Hematopoietic multipotent progenitor cell treated with erythropoietin and hydrocortisone succinate and interleukin-3 and kit ligand, for 4 days (in vitro differentiated cells): ENCODE results near the gene CDC42EP5.
A peak's percentile ranks its signal among the peaks of the same experiment; 100 is the strongest.
"Not testable (repeated sequence)": the region's sequence is repeated elsewhere in the genome, so short reads cannot be mapped to it uniquely, and the experiment has no call there.

Source experiments
- DNase-seq: peaks from one replicate; pipeline ENCODE4 v3.0.0-alpha.2; 2015

CDC42EP5 gene

GRCh38 chr19:54446349-54446748 is 26.7 kb downstream of the CDC42EP5 start:
- not testable (repeated sequence) for DNase-seq

- DNase-seq: no peak
Observed at GRCh38 chr19:54444737-54445136, 28.4 kb downstream of the CDC42EP5 start.

- no peak for DNase-seq
Observed at GRCh38 chr19:54440641-54441040, 32.5 kb downstream of the CDC42EP5 start.

GRCh38 chr19:54439174-54439851 is 33.8 kb downstream of the CDC42EP5 start:
- DNase-seq: peak; percentile 80

- no peak for DNase-seq
Observed at GRCh38 chr19:54436628-54437252, 36.4 kb downstream of the CDC42EP5 start.

GRCh38 chr19:54436031-54436523 is 37.0 kb downstream of the CDC42EP5 start:
- DNase-seq: no peak

- DNase-seq: no peak
Observed at GRCh38 chr19:54435551-54436016, 37.5 kb downstream of the CDC42EP5 start.

- DNase-seq: no peak
Observed at GRCh38 chr19:54434873-54435214, 38.3 kb downstream of the CDC42EP5 start.

GRCh38 chr19:54434112-54434872 is 38.8 kb downstream of the CDC42EP5 start:
- DNase-seq: no peak

- DNase-seq: no peak
Observed at GRCh38 chr19:54433697-54434096, 39.4 kb downstream of the CDC42EP5 start.

GRCh38 chr19:54432144-54432738 is 40.9 kb downstream of the CDC42EP5 start:
- no peak for DNase-seq

GRCh38 chr19:54431255-54431838 is 41.7 kb downstream of the CDC42EP5 start:
- DNase-seq: no peak

GRCh38 chr19:54430306-54431254 is 42.5 kb downstream of the CDC42EP5 start:
- peak; percentile 57 for DNase-seq

- no peak for DNase-seq
Observed at GRCh38 chr19:54429545-54430227, 43.4 kb downstream of the CDC42EP5 start.

GRCh38 chr19:54429176-54429495 is 44.0 kb downstream of the CDC42EP5 start:
- no peak for DNase-seq

- DNase-seq: no peak
Observed at GRCh38 chr19:54428323-54429175, 44.5 kb downstream of the CDC42EP5 start.

GRCh38 chr19:54427586-54427985 is 45.5 kb downstream of the CDC42EP5 start:
- DNase-seq: no peak

GRCh38 chr19:54426291-54426931 is 46.7 kb downstream of the CDC42EP5 start:
- no peak for DNase-seq

GRCh38 chr19:54425382-54425723 is 47.7 kb downstream of the CDC42EP5 start:
- no peak for DNase-seq
